BLaER1 treated with 17β-estradiol and CSF1 and Interleukin-3, amounts not matched to agents 10 nM and 100 nM (cell line): ENCODE data around the gene HIPK1.

ENCODE experiments used
- H3K27ac ChIP-seq, 11 experiments: shearing (Covaris generic); formaldehyde crosslinking; 2 replicates each; pipeline ENCODE4 v1.8.1; 2022
- H3K27me3 ChIP-seq, 11 experiments: shearing (Covaris generic); formaldehyde crosslinking; 2 replicates each; pipeline ENCODE4 v1.8.1; 2022
- H3K36me3 ChIP-seq, 11 experiments: shearing (Covaris generic); formaldehyde crosslinking; 2 replicates each; pipeline ENCODE4 v1.8.1; 2022
- H3K4me1 ChIP-seq, 10 experiments: shearing (Covaris generic); formaldehyde crosslinking; 2 replicates each; pipeline ENCODE4 v1.8.1; 2022
- H3K4me2 ChIP-seq, 11 experiments: shearing (Covaris generic); formaldehyde crosslinking; 2 replicates each; pipeline ENCODE4 v1.8.1; 2022
- H3K4me3 ChIP-seq, 10 experiments: shearing (Covaris generic); formaldehyde crosslinking; 2 replicates each; pipeline ENCODE4 v1.8.1; 2022
- H3K9ac ChIP-seq, 11 experiments: shearing (Covaris generic); formaldehyde crosslinking; 2 replicates each; pipeline ENCODE4 v1.8.1; 2022
- H3K9me3 ChIP-seq, 11 experiments: shearing (Covaris generic); formaldehyde crosslinking; replicated peaks in 1 of 11; 2 replicates each; pipeline ENCODE4 v1.8.1; 2022
- H4K20me1 ChIP-seq, 11 experiments: shearing (Covaris generic); formaldehyde crosslinking; 2 replicates each; pipeline ENCODE4 v1.8.1; 2022
- Cebpa-rat ChIP-seq, 11 experiments: shearing (Covaris generic); IDR thresholded peaks; 2 replicates each; pipeline ENCODE4 v1.8.1; 2022

The HIPK1 gene

DNA sequence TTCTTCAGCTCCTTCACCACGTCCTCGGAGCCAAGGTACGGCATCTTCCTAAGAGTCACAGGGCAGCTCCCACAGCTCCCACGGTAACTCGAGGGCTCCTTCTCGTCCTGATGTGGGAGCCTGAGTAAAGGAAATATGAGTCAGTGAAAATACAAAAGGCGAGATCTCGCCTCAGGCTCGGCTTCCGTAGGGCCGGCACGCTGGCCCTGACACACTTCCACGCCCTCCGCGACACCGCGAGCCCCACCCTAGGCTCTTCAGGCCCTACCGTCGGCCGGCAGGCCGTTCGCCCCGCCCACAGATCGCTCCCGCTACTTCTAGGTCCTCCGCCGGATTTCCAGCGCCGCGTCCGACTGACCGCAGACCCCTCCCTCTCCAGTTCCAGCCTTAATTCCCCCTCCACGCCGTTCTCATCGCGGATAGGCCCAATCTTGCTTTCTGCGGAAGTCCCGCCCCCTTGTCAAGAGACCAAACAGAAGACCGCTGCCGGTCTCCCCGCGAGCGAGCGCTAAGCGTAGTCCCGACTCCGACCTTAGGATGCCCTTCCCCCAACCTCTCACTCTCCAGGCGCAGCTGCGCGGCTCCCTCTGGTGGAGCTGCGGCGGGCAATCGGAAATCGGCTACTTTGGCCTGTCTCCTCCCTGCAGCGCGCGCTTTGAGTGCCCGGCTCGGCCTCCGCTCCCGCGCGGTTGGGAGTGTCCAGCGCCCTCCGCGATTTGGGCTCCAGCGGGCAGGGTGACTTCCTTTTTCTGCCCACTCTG lies 24.3 kb upstream of the HIPK1 start, which contains the start of the genes AP4B1 and DCLRE1B:
Gene AP4B1, minus strand, starts transcription at position 126 of the 761 bp plus-strand sequence. Its CDS starts 82 bp downstream, at position 44.
Gene DCLRE1B, plus strand, starts transcription at position 653 of the 761 bp plus-strand sequence. CDS start 261 bp downstream, outside the sequence.
- Histone ChIP-seq H3K27ac (peak within 1 kb of the TSS; percentile 73 to 91 (median 86)), H3K27me3 (no peaks in the 10 kb centered on the region), H3K4me2 (peak within 1 kb of the TSS; percentile 90 to 96 (median 92)), H3K4me3 (peak within 1 kb of the TSS; percentile 76 to 93 (median 86)), H3K9ac (peak within 1 kb of the TSS; percentile 83 to 92 (median 89)), H4K20me1 (no peaks in the 10 kb centered on the region), H3K9me3 (no peaks in the 10 kb centered on the region), H3K36me3 (peaks cover 38 to 69% (median 56%) of the 10 kb centered on the region in 11 experiments), H3K4me1 (peaks cover 32 to 63% (median 52%) of the 10 kb centered on the region in 10 experiments)
- TF ChIP-seq Cebpa-rat (IDR thresholded peaks at IDR 0.05) = no peak

GRCh38 chr1:113905435-113905861 lies 23.7 kb upstream of the HIPK1 start:
- no peaks in the 10 kb centered on the region for H3K9me3 ChIP-seq
- peak overlapping the region; percentile 82 to 96 (median 92) for H3K4me2 ChIP-seq
- H3K9ac ChIP-seq = peak overlapping the region; percentile 83 to 92 (median 89)
- peak overlapping the region; percentile 73 to 91 (median 85) for H3K27ac ChIP-seq
- peaks cover 32 to 63% (median 52%) of the 10 kb centered on the region in 10 experiments for H3K4me1 ChIP-seq
- no peaks in the 10 kb centered on the region for H4K20me1 ChIP-seq
- H3K36me3 ChIP-seq = peaks cover 38 to 69% (median 57%) of the 10 kb centered on the region in 11 experiments
- TF ChIP-seq Cebpa-rat (IDR thresholded peaks at IDR 0.05) = no peak
- peak overlapping the region; percentile 76 to 93 (median 86) for H3K4me3 ChIP-seq
- H3K27me3 ChIP-seq = no peaks in the 10 kb centered on the region

GRCh38 chr1:113912594-113913311 lies 16.4 kb upstream of the HIPK1 start:
- Histone ChIP-seq H4K20me1 (peaks cover 0 to 5% (median 0%) of the 10 kb centered on the region in 11 experiments; a peak in 4 of 22 replicates), H3K4me3 (no peak overlapping the region), H3K27ac (no peak overlapping the region), H3K36me3 (peaks cover 53 to 84% (median 64%) of the 10 kb centered on the region in 11 experiments), H3K9ac (no peak overlapping the region), H3K27me3 (no peaks in the 10 kb centered on the region), H3K4me1 (peaks cover 0 to 11% (median 5%) of the 10 kb centered on the region in 10 experiments; a peak in 7 of 20 replicates), H3K9me3 (no peaks in the 10 kb centered on the region), H3K4me2 (no peak overlapping the region)
- TF ChIP-seq Cebpa-rat (IDR thresholded peaks at IDR 0.05) = no peak

GRCh38 chr1:113913312-113913668 lies 15.8 kb upstream of the HIPK1 start:
- peaks cover 0 to 5% (median 0%) of the 10 kb centered on the region in 11 experiments; a peak in 4 of 22 replicates for H4K20me1 ChIP-seq
- H3K4me1 ChIP-seq = peaks cover 0 to 7% (median 5%) of the 10 kb centered on the region in 10 experiments; a peak in 5 of 20 replicates
- no peak overlapping the region for H3K27ac ChIP-seq
- no peak overlapping the region for H3K9ac ChIP-seq
- TF ChIP-seq Cebpa-rat (IDR thresholded peaks at IDR 0.05) = no peak
- H3K27me3 ChIP-seq = no peaks in the 10 kb centered on the region
- no peaks in the 10 kb centered on the region for H3K9me3 ChIP-seq
- H3K4me3 ChIP-seq = no peak overlapping the region
- H3K36me3 ChIP-seq = peaks cover 47 to 79% (median 59%) of the 10 kb centered on the region in 11 experiments
- no peak overlapping the region for H3K4me2 ChIP-seq

DNA sequence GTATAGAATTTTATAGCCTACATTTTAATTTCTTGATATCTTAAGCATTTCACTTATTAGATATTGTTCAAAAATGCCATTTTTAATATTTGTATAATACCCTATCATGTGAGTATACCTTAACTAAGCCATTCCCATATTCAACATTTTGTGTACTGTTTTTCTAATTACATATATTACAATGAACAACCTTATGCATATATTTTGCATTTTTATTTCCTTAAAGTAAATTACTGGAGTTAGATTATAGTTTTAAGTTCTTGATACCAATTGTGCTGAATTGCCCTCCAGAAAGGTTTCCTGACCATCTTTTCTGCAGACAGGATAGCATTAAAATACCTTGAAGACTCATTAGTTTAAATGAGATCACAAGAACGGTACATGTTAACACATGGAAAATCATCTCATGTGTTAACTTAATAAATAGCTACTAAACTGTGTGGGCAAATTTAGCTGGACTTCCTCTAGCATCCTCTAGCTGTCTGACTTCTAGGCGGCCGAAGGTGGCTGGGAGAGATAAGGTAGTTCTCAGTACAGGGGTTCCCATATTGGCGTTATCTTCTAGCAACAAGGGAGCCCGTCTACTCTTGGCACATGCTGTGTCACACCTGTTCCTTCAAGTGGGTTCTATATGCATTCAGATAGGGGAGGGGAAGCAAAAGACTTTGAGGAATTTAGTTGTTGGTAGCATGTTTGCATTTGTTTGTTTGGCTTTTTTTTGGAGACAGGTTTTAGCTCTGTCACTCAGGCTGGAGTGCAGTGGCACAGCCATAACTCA lies 15.0 kb upstream of the HIPK1 start:
- Histone ChIP-seq H3K27me3 (no peaks in the 10 kb centered on the region), H3K9ac (no peak overlapping the region), H3K4me1 (peaks cover 0 to 6% (median under 1%) of the 10 kb centered on the region in 10 experiments; a peak in 3 of 20 replicates), H3K9me3 (no peaks in the 10 kb centered on the region), H4K20me1 (peaks cover 0 to 5% (median 0%) of the 10 kb centered on the region in 11 experiments; a peak in 4 of 22 replicates), H3K36me3 (peaks cover 39 to 71% (median 51%) of the 10 kb centered on the region in 11 experiments), H3K27ac (no peak overlapping the region), H3K4me2 (no peak overlapping the region), H3K4me3 (no peak overlapping the region)
- TF ChIP-seq Cebpa-rat (IDR thresholded peaks at IDR 0.05) = no peak

GRCh38 chr1:113916974-113917373 lies 12.2 kb upstream of the HIPK1 start:
- Histone ChIP-seq H3K4me1 (peaks cover 0 to 6% (median 0%) of the 10 kb centered on the region in 10 experiments; a peak in 3 of 20 replicates), H3K4me2 (no peak overlapping the region), H3K36me3 (peaks cover 10 to 42% (median 22%) of the 10 kb centered on the region in 11 experiments), H3K27ac (no peak overlapping the region), H3K27me3 (no peaks in the 10 kb centered on the region), H4K20me1 (peaks cover 0 to 5% (median 0%) of the 10 kb centered on the region in 11 experiments; a peak in 2 of 22 replicates), H3K9me3 (no peaks in the 10 kb centered on the region), H3K4me3 (no peak overlapping the region), H3K9ac (no peak overlapping the region)
- no peak for TF ChIP-seq Cebpa-rat (IDR thresholded peaks at IDR 0.05)

DNA sequence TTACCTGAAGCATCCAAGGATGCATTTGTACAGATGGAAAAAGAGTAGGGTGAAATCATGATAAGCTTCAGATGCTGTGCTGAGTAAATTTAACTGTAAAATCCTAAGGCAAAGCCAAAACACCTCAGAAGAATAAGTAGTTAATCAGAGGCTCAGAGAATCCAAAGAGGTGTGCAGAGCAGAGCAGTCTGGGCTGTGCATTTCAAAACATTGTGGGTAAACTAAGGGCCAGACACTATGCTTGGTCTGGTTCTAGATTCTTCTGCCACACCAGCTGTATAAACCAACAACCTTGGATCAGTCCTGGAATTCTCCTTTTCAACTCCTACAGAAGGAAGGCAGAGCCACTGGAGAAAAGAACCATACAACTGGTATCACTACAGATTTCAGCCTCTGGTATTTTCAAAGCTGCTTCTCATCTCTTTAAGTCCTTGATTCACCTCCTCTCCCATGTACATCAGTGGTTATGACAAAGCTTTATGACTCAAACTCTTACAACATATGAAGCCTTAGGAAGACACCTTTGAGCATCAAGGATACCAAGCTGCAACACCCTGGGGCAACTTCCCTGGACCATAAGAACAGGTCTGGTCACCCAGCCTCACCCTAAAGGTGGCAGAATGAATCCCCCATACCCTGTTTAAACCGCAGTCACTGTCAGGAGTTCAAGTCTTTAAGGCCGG lies 11.6 kb upstream of the HIPK1 start:
- H4K20me1 ChIP-seq = peaks cover 0 to 5% (median 0%) of the 10 kb centered on the region in 11 experiments; a peak in 2 of 22 replicates
- H3K27ac ChIP-seq = no peak overlapping the region
- H3K4me3 ChIP-seq = no peak overlapping the region
- H3K36me3 ChIP-seq = peaks cover 5 to 36% (median 17%) of the 10 kb centered on the region in 11 experiments
- no peak overlapping the region for H3K4me2 ChIP-seq
- no peak overlapping the region for H3K9ac ChIP-seq
- H3K27me3 ChIP-seq = no peaks in the 10 kb centered on the region
- H3K4me1 ChIP-seq = peaks cover 0 to 3% (median 0%) of the 10 kb centered on the region in 10 experiments; a peak in 3 of 20 replicates
- H3K9me3 ChIP-seq = no peaks in the 10 kb centered on the region
- TF ChIP-seq Cebpa-rat (IDR thresholded peaks at IDR 0.05) = no peak

DNA sequence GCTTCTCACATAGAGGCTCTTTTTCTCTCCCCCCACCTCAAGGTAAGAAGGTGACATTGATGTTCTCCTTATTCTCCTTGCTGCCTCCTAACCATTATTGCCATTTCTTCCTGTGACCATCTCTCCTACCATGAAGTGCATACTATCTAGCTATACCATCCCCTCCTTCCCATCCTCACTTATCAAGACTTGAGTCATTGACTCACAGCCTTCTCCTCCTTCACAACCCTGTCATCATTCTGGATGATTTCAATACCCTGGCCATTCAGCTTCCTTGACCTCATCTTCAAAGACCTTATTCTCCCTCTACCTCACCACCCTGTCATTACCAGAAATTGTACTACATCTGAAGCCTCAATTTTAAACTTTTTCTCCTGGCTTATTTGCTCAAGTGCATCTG lies 10.9 kb upstream of the HIPK1 start:
- Histone ChIP-seq H3K4me1 (peaks cover 0 to 7% (median 0%) of the 10 kb centered on the region in 10 experiments; a peak in 6 of 20 replicates), H3K4me3 (no peak overlapping the region), H3K27ac (no peak overlapping the region), H3K27me3 (no peaks in the 10 kb centered on the region), H3K9ac (no peak overlapping the region), H3K36me3 (peaks cover 0 to 29% (median 10%) of the 10 kb centered on the region in 11 experiments; a peak in 12 of 22 replicates), H4K20me1 (peaks cover 0 to 5% (median 0%) of the 10 kb centered on the region in 11 experiments; a peak in 2 of 22 replicates), H3K9me3 (no peaks in the 10 kb centered on the region), H3K4me2 (no peak overlapping the region)
- no peak for TF ChIP-seq Cebpa-rat (IDR thresholded peaks at IDR 0.05)
